NOMO-1 treated with dmso at 0.1 percent for 144 hours (cell line): ENCODE measurements around the gene RASSF4.

Source experiments
- DNase-seq: peaks from one replicate; lab custom pipeline; 2025; ENCODE audit not compliant: unreplicated experiment; lab: John Stamatoyannopoulos, UW

Gene RASSF4

DNA sequence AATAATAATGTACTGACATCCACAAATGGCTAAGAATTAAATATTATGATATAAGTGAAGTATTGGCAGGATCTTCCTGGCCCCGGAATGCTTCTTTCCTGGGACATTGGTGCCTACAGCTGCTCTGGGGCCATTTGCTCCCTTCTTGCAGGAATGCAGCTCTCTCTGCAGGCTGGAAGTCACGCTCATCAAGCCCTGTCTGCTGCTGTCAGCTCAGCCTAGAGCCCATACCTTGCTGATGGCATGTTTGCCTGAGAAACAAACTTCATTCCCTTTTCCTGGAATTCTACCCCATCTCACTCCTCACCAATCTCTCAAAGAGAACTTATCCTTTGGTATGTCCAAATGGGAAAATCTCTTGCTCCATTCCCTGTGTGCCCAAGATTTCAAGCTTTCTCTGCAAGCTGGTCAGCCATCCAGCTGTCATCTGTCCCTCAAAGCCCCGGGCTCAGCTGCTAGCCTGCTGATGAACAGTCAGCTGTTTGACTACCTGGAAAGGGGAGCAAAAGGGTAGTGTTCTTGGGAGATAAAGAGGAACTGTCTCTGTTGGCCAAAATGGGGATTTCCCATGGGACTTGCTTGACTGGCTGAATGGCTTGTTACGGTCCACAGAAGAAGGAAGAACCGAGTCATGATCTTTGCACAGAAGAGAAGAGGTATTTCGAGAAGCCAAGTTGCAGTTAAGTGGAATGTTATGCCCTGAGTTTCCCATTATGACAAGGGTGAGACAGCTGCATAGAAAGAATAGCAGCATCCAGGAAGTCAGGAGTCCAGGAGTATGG lies 12.0 kb upstream of the RASSF4 start:
- no peak for DNase-seq

DNA sequence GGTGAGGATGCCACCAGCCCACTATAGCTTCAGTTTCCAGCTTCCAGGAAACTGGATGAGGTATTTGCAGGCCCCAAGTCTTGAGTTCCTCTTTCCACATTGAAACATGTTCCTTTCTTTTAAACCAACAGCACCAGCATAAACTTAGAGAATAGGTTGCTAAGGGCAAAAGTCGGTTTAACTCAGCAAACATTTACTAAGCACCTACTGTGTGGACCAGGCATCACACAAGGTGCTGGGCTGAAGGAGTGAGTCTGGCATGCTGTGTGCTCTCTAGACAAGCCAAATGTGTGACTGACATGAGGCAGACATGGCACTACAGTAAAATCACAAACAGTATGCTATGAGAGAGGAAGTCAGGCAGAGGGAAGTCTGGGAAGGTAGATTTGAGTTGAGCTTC lies 11.0 kb upstream of the RASSF4 start:
- no peak for DNase-seq

DNA sequence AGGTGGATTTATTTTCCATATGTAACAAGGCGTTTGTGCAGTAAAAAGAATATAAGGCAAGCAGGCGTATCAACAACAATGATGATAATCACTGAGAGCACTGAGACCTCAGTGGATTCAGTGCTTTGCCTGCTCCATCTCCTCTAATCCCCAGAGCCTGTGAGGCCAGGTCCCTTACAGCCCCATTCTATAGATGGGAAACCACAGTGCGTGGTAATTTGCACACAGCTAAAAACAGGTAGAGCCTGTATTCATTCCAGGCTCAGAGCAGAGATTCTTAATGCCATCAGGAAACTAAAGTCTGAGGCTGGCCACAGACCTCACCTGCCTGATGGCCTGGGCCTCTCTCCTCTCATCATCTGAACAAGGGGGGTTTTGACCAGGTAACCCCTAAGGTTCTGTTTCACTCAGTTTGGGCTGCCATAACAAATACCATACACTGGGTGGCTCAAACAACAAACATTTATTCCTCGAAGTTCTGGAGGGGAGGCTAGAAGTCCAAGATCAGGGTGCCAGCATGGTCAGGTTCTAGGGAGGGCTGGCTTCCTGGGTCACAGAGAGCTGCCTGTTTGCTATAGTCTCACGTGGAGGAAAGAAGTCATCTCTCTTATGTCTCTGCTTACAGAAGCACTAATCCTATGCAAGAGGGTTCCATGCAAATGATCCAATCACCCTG lies 10.3 kb upstream of the RASSF4 start:
- no peak for DNase-seq

- DNase-seq = no peak
These were observed 9.7 kb upstream of the RASSF4 start for GRCh38 chr10:44949915-44950314.

GRCh38 chr10:44950326-44951225 lies 9.0 kb upstream of the RASSF4 start:
- DNase-seq = no peak

- no peak for DNase-seq
These were observed 7.9 kb upstream of the RASSF4 start for GRCh38 chr10:44951576-44952226.

DNA sequence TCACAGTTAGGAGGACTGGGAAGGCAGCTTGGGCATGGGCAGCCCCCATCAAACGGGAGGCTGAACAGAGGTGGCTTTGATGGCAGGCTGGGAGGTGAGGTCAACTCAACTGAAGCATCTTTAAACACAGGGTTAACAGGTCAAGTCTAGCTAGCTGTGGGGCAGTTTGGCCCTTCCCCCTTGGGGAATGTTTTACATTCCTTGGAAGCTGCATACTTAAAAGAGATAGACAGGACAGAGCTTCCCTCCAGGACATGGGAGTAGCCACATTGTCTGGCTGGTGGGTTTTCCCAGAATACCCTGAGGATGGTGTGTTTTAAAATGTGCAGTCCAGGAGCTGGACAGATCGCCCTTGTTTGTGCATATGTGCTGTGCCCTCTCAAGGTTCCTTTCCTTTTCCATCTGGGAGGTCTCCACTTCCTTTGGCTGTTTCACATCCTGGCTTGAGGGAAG lies 6.8 kb upstream of the RASSF4 start:
- no peak for DNase-seq

GRCh38 chr10:44954042-44954441 lies 5.6 kb upstream of the RASSF4 start:
- DNase-seq = no peak

DNA sequence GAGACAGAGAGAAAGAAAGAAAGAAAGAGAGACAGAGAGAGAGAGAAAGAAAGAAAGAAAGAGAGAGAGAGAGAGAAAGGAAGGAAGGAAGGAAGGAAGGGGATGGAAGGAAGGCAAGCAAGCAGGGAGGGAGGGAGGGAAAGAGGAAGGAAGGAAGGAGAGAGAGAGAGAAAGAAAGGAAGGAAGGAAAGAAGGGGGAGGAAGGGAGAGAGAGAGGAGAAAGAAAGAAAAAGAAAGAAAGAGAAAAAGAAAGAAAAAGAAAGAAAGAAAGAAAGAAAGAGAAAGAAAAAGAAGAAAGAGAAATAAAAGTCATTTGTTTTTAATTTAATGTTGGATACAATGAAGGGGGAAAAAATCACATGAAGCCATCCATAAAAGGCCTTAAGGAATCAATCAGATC lies 4.6 kb upstream of the RASSF4 start:
- no peak for DNase-seq

GRCh38 chr10:44955413-44956070 lies 4.1 kb upstream of the RASSF4 start:
- no peak for DNase-seq

GRCh38 chr10:44956226-44956625 lies 3.4 kb upstream of the RASSF4 start:
- DNase-seq = no peak

GRCh38 chr10:44956717-44957706 lies 2.6 kb upstream of the RASSF4 start:
- DNase-seq = no peak

GRCh38 chr10:44958196-44958897 lies 1.3 kb upstream of the RASSF4 start:
- no peak for DNase-seq

GRCh38 chr10:44958898-44959246 lies 730 bp upstream of the RASSF4 start:
- no peak for DNase-seq

DNA sequence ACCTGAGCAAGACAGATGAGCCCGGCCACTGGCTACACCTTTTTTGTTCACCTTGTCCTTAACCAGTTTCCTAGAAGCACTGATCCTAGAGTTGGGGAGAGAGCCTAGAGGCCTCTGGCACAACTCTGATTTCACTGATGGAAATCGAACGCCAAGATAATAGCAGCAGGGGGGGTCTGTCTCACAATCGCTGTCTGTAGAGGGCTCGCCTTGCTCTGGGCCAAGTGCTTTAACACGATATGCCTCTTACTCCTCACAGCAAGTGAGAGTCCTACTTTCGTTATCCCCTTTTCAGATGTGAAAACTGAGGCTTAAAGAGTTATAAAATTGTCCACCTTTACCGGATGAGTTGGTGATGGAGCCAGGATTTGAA lies 472 bp downstream of the RASSF4 start:
- DNase-seq = no peak

GRCh38 chr10:44960482-44961229 lies 1.1 kb downstream of the RASSF4 start:
- DNase-seq = peak; percentile 34

GRCh38 chr10:44961230-44961571 lies 1.6 kb downstream of the RASSF4 start:
- DNase-seq = no peak
